Ramos (cell line): Measurements from ENCODE around the gene LIX1.
"Not testable (repeated sequence)": the region's sequence is repeated elsewhere in the genome, so short reads cannot be mapped to it uniquely, and the experiment has no call there.

ENCODE experiments used
- in situ Hi-C: fragments of 300-500 bp; cut with MboI; formaldehyde crosslinking; loops from one replicate; pipeline ENCODE4 v1.14.3; 2022; ENCODE audit warnings: low sequenced_read_pairs; ENCODE audit not compliant: unreplicated experiment

LIX1 gene

GRCh38 chr5:97148288-97148687 is 5.9 kb upstream of the LIX1 start:
- in situ Hi-C loops, result no loop called here

GRCh38 chr5:97143704-97144103 is 1.3 kb upstream of the LIX1 start:
- in situ Hi-C loops, result no loop called here

GRCh38 chr5:97141539-97141938 is 872 bp downstream of the LIX1 start:
- in situ Hi-C loops, result no loop called here

- in situ Hi-C loops, result no loop called here
These were observed 1.4 kb downstream of the LIX1 start for GRCh38 chr5:97141031-97141430.

- in situ Hi-C loops, result not testable (repeated sequence)
These were observed 2.2 kb downstream of the LIX1 start for GRCh38 chr5:97140250-97140649.

- in situ Hi-C loops, result no loop called here
These were observed 5.9 kb downstream of the LIX1 start for GRCh38 chr5:97136475-97136874.

- in situ Hi-C loops, result no loop called here
These were observed 6.5 kb downstream of the LIX1 start for GRCh38 chr5:97135868-97136267.

- in situ Hi-C loops, result no loop called here
These were observed 7.8 kb downstream of the LIX1 start for GRCh38 chr5:97134634-97135033.

- in situ Hi-C loops, result no loop called here
These were observed 9.3 kb downstream of the LIX1 start for GRCh38 chr5:97133101-97133500.

GRCh38 chr5:97131921-97132320 is 10.5 kb downstream of the LIX1 start:
- in situ Hi-C loops, result no loop called here

GRCh38 chr5:97131139-97131710 is 11.2 kb downstream of the LIX1 start:
- in situ Hi-C loops, result no loop called here

- in situ Hi-C loops, result no loop called here
These were observed 14.7 kb downstream of the LIX1 start for GRCh38 chr5:97127727-97128126.

- in situ Hi-C loops, result no loop called here
These were observed 17.2 kb downstream of the LIX1 start for GRCh38 chr5:97125125-97125683.

GRCh38 chr5:97124335-97124734 is 18.1 kb downstream of the LIX1 start:
- in situ Hi-C loops, result no loop called here

- in situ Hi-C loops, result no loop called here
These were observed 20.6 kb downstream of the LIX1 start for GRCh38 chr5:97121848-97122247.

GRCh38 chr5:97120195-97120594 is 22.2 kb downstream of the LIX1 start:
- in situ Hi-C loops, result no loop called here

GRCh38 chr5:97119007-97119390 is 23.4 kb downstream of the LIX1 start:
- in situ Hi-C loops, result no loop called here

GRCh38 chr5:97118261-97119006 is 24.0 kb downstream of the LIX1 start:
- in situ Hi-C loops, result no loop called here

GRCh38 chr5:97115932-97116331 is 26.5 kb downstream of the LIX1 start:
- in situ Hi-C loops, result no loop called here

GRCh38 chr5:97112230-97112629 is 30.2 kb downstream of the LIX1 start:
- in situ Hi-C loops, result no loop called here

- in situ Hi-C loops, result no loop called here
These were observed 30.8 kb downstream of the LIX1 start for GRCh38 chr5:97111616-97112015.

- in situ Hi-C loops, result no loop called here
These were observed 31.4 kb downstream of the LIX1 start for GRCh38 chr5:97111004-97111403.
